HG03571 (cell line): Measurements from ENCODE around the gene MYO1D.

Experiments used
- ATAC-seq: cut with Tn5 transposase; IDR thresholded peaks from one replicate; pipeline ENCODE4 v1.9.1; 2021; ENCODE audit not compliant: unreplicated experiment

The MYO1D gene

DNA sequence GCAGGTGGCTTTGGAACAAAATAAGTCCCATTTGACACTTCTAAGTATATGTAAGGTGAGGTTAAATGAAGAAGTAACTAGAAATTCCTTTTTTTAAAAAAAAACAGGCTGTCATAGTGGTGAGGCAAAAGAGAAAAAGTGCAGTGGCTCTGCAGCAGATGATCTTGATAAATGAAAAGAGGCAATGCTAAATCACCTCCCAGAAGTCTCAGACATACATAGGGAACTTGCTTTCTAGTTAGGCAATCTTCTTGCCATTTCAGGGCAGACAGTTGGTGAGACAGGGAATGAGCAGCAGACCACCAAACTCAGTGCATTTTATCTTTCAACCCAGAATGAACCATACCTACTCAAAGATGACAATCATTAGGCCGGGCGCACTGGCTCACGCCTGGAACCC, 90.8 kb downstream of the MYO1D start:
- no peak for ATAC-seq

DNA sequence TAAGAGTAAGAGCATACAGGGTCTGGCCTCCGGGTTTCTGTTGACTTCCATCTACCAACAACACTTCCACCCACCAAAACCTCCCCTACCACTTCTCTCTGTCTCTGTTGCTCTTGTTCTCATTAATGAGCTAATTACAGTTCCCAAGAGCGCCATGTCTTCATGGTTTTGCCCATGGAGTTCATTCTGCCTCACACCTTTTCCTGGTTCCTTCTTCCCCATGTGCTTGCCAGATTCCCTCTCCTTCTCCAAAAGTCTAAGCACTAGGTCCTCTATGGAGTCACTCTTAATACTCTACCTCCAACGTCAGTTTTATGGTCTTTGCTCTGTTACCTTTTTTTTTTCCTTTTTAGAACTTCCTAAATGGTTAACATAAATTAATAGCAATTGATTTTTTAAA, 92.8 kb downstream of the MYO1D start:
- ATAC-seq, result no peak

DNA sequence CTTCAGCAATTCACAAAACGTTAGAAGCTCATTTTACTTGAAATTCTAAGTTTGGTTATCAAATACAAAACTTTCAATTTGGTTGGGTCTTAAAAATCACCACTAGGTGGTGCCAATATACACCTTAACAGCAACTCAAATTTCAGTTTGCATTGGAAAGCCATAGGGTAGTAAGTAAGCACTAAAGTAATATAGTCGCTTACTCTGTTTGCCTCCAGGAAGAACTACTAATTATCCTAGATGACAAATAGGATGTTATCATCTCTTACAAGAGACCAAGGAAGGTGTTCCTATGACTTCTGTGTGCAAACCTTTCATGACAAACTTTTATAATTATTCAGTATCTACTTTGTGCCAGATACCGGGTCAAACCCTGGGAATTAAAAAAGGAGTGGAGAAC, 93.3 kb downstream of the MYO1D start:
- no peak for ATAC-seq

DNA sequence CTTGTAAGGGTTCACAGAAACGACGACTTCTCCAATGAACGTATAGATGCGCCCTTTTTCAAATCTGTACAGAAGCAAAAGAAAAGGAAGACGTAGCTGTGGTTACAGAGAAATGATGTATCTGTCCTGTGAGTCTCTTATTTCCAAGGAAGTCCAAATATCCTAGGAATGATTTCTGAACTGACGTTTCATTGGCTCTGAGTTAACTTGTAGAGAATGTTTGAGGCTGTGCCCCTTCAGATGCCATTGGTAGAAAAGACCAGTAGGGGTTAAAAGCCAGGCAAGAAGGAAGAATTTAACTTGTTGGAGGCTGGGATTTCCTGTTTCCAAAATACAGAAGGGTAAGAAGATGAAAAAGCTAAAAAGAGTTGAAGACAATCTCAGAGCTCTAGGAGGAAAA, 96.2 kb downstream of the MYO1D start:
- no peak for ATAC-seq

DNA sequence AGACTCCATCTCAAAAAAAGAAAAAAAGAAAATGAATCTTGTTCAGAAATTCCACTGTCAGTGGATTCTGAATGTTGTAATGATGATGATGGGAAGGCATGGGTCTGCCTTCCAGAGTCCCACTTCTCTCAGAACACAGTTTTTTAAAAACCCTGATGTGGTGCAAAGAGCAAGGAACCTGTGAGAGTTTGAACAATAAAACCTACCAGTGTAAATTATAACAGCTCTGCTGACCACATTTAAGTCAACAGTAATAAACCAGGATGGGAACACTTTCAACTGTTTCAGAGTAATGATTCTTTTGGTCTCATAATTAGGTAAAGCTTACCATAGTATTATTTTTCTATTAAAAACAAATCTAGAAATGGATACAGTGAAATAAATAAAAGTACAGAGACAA, 99.0 kb downstream of the MYO1D start:
- no peak for ATAC-seq

DNA sequence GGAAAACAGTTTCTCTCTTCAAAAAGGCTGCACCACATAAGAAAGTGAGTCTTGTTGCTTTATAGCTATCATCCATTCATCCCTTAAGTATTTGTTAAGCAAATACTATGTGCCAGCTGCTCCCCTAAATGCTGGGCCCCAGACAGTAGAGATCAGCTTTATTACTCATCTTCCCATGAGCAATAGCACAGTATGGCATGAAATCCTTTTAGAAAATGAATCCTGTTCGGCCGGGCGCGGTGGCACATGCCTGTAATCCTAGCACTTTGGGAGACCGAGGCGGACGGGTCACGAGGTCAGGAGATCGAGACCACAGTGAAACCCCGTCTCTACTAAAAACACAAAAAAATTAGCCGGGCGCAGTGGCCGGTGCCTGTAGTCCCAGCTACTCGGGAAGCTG, 99.5 kb downstream of the MYO1D start:
- no peak for ATAC-seq

DNA sequence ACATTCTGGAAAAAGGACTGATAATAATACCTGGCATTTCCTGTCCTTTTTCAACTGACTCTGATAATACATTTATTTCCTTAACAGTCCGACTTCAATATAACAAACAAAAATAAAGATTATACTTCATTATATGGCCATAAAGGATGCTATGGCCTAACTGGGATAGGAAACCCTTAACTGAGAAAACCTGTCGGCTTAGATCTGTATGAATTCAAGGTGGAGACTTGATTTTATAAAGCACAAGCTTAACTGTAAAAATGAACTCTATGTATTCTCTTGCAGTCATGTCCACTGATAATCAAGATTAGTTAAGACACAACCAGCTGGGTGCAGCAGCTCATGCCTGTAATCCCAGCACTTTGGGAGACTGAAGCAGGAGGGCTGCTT, 102.2 kb downstream of the MYO1D start:
- ATAC-seq, result no peak

DNA sequence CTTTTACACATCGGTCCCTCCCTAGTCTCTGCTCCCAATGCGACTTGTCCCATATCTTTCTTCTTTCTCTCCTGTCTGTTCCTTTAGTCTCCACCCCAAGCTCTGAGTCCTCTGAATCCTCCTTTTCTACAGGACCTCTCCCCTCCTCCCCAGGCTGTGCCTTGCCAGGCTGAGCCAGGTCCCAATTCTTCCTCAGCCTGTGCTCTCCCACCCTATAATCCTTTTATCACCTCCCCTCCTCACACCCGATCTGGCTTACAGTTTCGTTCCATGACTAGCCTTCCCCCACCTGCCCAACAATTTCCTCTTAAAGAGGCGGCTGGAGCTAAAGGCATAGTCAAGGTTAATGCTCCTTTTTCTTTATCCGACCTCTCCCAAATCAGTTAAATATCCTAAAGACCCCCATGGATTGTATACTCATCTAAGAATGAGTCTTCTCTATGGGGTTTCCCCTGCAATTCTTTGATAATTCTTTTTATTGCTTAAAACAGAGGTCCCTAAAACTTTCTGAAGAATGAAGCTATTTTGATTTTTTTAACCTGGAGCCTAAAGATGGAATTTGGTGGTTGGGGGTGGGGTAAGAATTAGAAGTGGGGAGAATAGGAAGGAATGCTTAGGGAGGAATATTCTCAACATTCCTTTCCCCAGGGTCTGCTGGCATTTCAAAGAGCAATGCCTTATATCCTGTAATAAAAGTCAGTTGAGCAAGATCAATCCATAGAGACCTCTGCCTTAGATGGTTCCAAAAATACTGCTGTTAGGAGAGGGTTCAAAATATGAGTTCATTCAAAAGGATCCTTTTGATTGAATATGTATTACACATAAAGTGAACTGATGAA, 102.8 kb downstream of the MYO1D start:
- ATAC-seq, result no peak

DNA sequence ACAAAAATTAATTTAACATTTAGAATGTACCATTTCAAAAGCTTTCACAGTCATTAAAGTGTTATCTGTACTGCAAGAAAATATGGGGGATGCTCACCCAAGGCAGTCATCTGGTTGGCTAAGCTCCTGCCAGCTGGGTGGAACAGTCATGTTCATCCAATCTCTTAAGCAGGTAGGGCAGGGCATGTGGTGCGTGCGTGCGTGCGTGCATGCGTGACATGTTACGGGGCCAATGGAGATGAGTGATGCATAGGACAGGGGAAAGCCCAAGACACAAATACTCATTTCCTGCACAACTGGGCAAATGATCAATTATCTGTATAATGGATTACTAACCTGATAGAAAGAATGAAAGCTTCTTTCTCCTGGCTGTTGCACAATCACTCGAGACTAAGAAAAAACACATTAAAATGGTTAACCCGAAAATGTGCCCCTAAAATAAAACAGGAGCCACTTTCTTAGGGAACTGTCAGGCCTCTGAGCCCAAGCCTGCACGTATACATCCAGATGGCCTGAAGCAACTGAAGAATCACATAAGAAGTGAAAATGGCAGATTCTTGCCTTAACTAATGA, 104.4 kb downstream of the MYO1D start:
- ATAC-seq, result no peak

DNA sequence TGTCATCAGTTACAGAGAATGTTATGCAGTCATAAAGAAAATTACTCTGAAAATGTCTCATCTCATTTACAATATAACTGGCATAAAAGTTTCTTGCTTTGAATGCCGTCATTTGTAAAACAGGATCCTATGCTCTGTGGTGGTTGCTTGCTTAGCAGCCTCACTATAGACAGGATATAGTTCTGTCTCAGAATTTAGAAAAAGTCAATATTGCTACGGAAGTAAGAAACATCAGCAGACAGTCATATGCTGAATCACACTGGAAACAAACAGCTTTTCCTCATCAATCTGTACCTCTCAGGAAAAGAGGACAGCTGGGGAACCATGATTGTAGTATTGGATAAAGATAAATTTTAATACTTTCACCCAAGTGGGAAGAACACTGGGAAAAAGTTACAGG, 105.5 kb downstream of the MYO1D start:
- no peak for ATAC-seq

DNA sequence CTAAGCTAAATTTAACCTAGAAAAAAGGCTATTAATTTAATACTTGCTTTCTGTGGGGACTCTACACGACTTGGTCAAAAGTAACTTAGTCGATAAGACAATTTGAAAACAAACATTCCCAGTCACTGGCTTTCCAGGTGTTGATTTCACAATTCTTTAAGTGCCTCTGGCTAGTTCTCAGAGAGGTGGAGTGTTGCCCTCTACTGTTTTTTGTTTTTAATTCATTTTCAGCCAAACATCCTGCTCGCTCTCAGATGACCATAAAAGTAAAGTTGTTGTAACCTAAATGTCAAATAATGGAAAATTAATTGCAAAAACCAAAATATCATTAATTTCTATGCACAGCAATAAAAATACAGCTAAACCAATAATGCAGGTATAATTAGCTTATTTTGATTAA, 107.1 kb downstream of the MYO1D start:
- ATAC-seq, result no peak

DNA sequence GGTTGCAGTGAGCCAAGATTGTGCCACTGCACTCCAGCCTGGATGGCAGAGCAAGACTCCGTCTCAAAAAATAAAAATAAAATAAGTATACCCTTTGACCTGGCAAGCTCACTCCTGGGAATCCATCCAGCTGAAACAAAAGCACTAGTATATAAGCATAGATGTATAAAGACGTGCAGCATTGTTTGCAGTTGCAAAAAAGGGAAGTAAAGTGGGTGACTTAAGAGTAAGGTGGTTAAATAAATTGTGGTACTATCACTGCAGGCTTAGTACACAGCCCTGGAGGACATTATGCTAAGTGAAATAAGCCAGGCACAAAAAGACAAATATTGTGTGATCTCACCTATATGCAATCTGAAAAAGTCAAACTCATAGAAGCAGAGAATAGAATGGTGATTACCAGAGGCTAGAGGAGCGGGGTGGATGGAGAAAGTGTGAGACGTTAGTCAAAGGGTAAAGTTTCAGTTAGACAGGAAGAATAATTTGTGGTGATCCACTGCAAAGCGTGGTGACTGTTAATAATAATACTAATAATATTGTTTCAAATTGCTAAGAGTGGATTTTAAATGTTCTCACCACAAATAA, 113.0 kb downstream of the MYO1D start:
- no peak for ATAC-seq

DNA sequence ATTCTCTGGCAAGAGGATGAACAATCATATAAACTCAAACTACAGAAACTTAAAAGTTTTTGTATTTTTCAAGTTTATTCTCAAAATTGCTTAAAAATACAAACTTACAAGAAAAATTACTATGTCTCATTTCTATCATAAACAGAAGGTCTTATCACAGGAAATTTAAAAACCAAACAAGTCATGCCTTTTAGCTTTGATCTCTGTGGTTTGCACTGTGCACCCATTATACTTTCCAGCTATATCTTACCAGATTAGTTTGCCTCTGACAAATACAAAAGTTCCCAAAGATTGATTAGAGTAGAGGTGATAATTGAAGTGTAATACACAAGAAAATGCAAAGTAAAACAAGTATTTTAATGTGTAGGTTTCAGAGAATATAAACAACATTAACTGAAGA, 117.4 kb downstream of the MYO1D start:
- no peak for ATAC-seq

DNA sequence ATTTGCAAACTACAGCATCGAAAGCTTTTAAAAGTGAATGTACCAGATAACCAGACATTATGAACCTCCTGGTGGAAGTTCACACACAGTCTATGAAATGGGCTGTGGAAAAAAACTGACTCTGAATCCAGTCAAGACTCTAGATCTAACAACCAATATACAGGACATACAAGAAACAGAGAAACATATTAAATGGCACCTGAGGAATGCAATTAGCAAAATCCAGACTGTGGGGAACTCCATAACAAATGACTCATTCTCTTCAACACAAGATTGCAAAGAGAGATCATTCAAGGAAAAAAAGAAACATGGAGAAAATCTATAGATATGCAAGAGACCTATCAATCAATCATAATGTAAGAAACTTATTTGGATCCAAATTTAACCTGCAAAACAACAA, 119.0 kb downstream of the MYO1D start:
- no peak for ATAC-seq

DNA sequence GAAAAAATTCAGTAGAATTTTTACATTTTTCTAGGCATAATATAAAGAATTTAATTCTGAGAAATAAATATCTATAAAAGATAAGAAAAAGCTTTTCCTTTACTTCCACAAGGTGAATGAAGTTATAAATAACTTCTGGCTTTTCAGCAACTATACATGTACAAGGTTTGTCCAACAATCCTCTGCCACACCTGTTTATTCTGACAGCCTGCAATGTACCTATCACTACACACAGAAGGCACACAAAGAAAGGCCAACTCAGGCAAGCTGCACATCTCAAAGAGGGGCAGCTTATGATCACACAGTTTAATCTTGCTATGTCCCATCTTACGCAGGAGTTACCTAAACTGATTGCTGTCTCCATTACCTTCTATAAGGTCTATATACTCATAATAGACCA, 120.2 kb downstream of the MYO1D start:
- ATAC-seq, result no peak

DNA sequence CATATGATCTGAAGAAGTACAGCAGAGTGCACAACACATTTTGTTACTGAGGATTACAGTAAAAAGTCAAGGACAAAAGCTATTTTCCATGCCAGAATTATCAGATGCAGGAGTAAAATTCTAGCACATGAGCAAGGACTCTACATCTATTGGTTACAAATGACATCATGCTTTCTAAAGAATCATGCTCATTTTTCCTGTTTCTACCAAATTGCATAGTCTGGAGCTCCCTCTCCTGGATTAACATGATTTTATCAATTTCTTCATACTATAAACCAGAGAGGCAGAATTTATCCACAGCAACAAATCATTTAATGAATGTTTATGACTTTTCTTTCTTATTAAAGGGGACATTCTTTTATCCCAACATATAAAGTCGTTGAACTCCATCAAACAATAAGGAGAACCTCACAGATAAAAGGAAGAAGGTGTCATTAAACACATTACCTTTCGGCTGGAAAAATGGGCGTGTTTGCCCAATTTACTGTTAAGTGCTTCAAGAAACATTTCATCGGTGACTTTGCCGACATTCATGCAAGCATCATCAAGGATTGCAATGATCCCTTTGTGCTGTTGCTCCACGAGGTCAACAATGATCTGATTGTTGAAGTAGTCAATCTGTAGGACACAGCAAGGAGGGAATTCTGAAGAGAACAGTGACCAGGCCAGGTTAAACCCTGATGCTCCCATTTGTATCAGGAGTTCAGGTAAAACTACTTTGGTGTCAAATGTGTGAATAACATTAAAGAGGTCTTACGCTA, 121.7 kb downstream of the MYO1D start:
- ATAC-seq, result no peak

DNA sequence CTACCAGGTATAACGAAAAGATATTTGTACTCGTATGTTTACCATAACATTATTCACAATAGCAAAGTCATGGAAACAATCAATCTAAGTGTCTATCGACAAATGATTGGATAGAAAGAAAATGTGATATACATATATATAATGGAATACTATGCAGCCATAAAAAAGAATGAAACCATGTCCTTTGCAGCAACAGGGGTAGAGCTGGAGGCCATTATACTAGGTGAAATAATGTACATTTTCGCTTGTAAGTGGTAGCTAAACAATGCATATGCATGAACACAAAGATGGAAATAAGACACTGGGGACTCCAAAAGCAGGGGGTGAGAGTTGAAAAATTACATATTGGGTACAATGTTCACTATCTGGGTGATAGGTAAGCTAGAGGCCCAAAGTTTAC, 124.0 kb downstream of the MYO1D start:
- no peak for ATAC-seq

DNA sequence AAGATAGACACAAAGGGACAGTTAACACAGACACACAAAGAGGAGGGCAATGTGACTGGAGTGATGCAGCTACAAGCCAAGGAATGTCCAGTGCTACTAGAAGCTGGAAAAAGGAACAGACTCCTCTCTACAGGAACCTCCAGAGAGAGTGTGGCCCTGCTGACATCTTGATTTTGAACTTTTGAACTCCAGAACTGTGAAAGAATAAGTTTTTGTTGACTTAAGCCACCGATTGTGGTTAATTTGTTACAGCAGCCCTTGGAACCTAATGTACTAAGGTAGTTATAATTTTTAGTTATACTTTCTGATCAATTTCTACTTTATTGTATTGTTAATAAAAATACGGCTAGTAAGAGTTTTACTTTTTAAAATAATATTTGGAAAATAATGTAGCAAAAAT, 129.1 kb downstream of the MYO1D start:
- no peak for ATAC-seq

DNA sequence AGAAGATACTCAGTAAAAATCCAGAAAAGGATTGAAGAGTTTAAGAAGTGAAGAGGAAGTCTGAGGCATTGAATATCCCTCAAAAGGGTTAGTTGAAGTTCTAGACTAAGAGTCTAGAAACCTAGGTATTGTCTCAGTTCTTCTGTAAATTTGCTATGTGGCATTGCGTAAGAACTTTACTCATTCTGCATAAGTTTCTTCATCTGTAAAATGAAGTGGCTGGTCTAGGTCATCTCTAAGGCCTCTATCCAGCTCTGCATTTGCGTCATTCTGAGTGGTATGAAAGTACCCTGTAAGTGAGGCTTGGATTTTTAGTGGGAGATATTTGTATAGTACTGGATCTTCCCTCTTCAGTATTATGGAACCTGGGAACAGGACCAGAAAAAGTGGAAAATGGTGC, 130.2 kb downstream of the MYO1D start:
- ATAC-seq, result no peak

DNA sequence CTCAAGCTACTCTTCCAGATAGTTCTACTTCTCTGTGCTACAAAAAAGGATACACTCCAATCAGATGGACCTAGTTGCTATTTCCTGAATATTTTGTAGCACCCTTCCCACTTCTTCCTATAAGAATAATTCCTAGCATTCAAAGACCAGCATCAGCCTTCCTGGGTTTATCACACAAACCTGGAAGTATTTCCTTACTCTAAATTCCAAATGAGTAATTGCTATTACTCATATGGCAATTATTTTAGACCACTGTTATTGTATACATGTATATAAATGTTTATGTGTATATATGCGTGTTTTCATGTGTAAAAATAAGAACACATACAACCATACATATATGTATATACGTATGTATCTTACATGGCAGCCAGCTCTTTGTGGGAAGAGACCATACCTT, 130.6 kb downstream of the MYO1D start:
- ATAC-seq, result no peak

DNA sequence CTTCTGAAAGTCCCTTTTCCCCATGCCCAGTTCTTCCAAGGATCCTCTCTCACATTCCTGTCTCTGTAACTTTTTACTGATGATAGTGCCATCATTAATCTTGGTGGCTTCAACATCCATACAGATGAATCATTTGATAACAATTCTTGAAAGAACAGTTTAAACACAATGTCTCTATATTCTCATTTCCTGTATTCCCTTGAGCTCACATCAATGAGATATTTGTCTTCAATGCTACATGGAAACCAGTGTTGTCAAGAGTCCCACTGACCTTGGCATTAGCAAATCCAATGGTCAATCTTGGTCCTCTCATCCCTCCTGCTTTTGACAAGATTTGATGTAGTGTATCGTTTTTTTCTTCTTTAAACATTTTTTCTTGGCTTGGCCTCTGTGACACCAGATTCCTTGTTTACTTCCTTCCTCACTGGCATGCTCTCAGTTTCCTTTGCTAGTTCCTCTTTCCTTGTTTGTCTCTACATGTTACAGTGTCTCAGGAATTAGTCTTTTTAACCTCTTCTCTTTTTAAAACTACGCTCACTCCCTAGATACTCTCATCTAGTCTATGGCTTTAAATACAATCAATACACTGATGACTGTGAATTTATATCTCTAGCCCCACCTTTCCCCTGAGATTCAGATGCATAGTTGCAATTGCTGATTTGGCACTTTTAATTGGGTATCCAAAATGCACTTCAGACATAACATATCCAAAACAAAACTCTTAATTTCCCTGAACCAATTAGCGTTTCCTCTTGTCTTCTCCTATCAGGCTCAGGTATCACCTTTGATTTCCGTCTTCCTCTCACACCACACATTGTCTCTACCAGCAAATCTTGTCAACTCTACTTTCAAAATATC, 134.0 kb downstream of the MYO1D start:
- no peak for ATAC-seq
